ENCODE results near the gene SLC35D1. TPM values are rescaled to one million over a fixed set of nuclear protein-coding genes. Genes with fewer than 3 reads are reported as not detected.

The SLC35D1 gene
- total and polyA plus RNA-seq, 2 of the 8 experiments (the other 6 are each of a cell fraction or from before 2014, with no cell fraction given): 1.2 to 2.7 TPM

DNA sequence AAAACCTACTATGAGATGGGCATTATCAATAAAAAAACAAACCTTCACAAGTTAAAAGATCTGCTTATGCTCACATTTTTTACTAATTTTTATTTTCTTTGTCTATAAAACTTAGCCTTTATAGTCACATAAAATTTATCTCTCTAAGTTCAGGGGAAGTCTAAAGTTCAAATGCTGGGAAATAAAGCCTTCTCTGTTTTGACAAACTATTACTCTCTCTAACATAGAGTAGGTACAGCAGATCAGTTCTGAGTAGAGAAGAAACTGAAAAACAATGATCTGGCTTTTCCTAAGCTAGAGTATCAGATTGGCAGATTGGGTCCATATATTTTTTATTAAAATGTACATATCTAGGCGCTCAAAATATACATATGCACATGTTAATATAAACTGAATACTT, 49.6 kb upstream of the SLC35D1 start:
- Histone ChIP-seq H3K79me2 (ENCODE audit: control insufficient read depth in 1 of 2, insufficient read depth in 2 of 2, low read length in 2 of 2) (no peaks in the 10 kb centered on the region), H3K4me2 (ENCODE audit: insufficient read depth in 1 of 2, low read depth in 2 of 2, low read length in 2 of 2) (no peak overlapping the region), H2BK5ac (ENCODE audit: low read depth, low read length) (no peak overlapping the region), H3K27ac (ENCODE audit: low read depth, low read length) (no peak overlapping the region), H3K4me3 (ENCODE audit: extremely low read depth in 1 of 4, insufficient read depth in 2 of 4, low read depth in 3 of 4, low read length in 4 of 4) (no peak overlapping the region), H3K14ac (ENCODE audit: insufficient read length) (no peak overlapping the region), H4K91ac (replicated peaks; ENCODE audit: insufficient read length, low read length) (no peak overlapping the region), H3K23me2 (ENCODE audit: low read depth, low read length) (no peaks in the 10 kb centered on the region; the same call in 1 of the 2 replicates), H2BK12ac (ENCODE audit: low read depth, low read length) (no peak overlapping the region), H3K9ac (replicated peaks in 1 of 4; ENCODE audit: extremely low read depth in 1 of 4, low read depth in 3 of 4, low read length in 3 of 4) (no peak overlapping the region), H2AFZ (ENCODE audit: low read length) (no peak overlapping the region), H4K8ac (ENCODE audit: extremely low read depth, insufficient read depth, low read length) (no peak overlapping the region), H3K9me3 (ENCODE audit: insufficient read depth in 2 of 2, low read depth in 1 of 2, low read length in 1 of 2) (no peaks in the 10 kb centered on the region), H3K4me1 (replicated peaks in 1 of 4; ENCODE audit: control insufficient read depth in 3 of 4, insufficient read depth in 4 of 4, low read length in 3 of 4) (no peaks in the 10 kb centered on the region), H3K27me3 (replicated peaks in 1 of 4; ENCODE audit: control insufficient read depth in 3 of 4, extremely low read depth in 1 of 4, insufficient read depth in 3 of 4, low read length in 3 of 4) (no peaks in the 10 kb centered on the region), H3K4ac (replicated peaks; ENCODE audit: insufficient read length, low read depth, low read length) (no peak overlapping the region), H2BK20ac (ENCODE audit: low read length) (no peak overlapping the region), H3K36me3 (ENCODE audit: control insufficient read depth in 2 of 4, insufficient read depth in 4 of 4, low read length in 3 of 4) (no peaks in the 10 kb centered on the region), H3K23ac (ENCODE audit: insufficient read length) (no peak overlapping the region), H2AK5ac (ENCODE audit: low read depth, low read length) (no peak overlapping the region), H3K56ac (replicated peaks; ENCODE audit: insufficient read length, low read depth, low read length) (no peak overlapping the region), H2BK120ac (replicated peaks; ENCODE audit: low read depth, low read length) (no peak overlapping the region), H3K79me1 (ENCODE audit: low read depth, low read length) (no peaks in the 10 kb centered on the region), H4K20me1 (replicated peaks in 1 of 2; ENCODE audit: control insufficient read depth in 1 of 2, insufficient read depth in 2 of 2, low read length in 2 of 2) (no peaks in the 10 kb centered on the region), H2BK15ac (ENCODE audit: low read length) (no peak overlapping the region), H3K18ac (ENCODE audit: extremely low read depth, low read length) (no peak overlapping the region), H4K5ac (ENCODE audit: insufficient read length, low read depth, low read length) (no peak overlapping the region)
- 97% methylated on average over 1 of the region's 1 CpG; no CpG with 5 or more reads in 1 of the 2 experiments for WGBS, 2 experiments (ENCODE audit: extremely low coverage in 1 of 2, insufficient coverage in 1 of 2, insufficient read length in 1 of 2, insufficient replicate concordance in 2 of 2, low coverage in 1 of 2, low lambda C conversion rate in 2 of 2, missing lambda C conversion rate in 1 of 2)
- ChIA-PET POLR2A (ENCODE audit: partially characterized antibody) (no interaction called here), CTCF (ENCODE audit: partially characterized antibody) (no interaction called here)
- DNase-seq (ENCODE audit: low read depth in 1 of 2, low spot score in 2 of 2): no peak
- TF ChIP-seq KDM5A (IDR thresholded peaks at IDR 0.05; ENCODE audit: low read length) (no peak), EZH2 (IDR thresholded peaks at IDR 0.05; ENCODE audit: low read depth, low read length, severe bottlenecking) (no peak)
- FAIRE-seq: no peak
